ENCODE data around the gene SCN5A.

Gene SCN5A

GRCh38 chr3:38651153-38651789 lies 1.8 kb upstream of the SCN5A start:
- Mint-ChIP-seq H3K4me1 (peaks cover 6% of the 10 kb centered on the region), H3K4me3 (no peak overlapping the region), H3K9me3 (no peaks in the 10 kb centered on the region), H3K36me3 (no peaks in the 10 kb centered on the region), H3K27ac (no peak overlapping the region)
- DNase-seq (ENCODE audit: low spot score in 2 of 2): peak; percentile 59 to 81
- peak; percentile 52 for ATAC-seq

GRCh38 chr3:38650248-38650951 lies 913 bp upstream of the SCN5A start:
- Mint-ChIP-seq H3K4me3 (no peak overlapping the region), H3K4me1 (peaks cover 6% of the 10 kb centered on the region), H3K27ac (no peak overlapping the region), H3K9me3 (no peaks in the 10 kb centered on the region), H3K36me3 (no peaks in the 10 kb centered on the region)
- DNase-seq (ENCODE audit: low spot score in 2 of 2) (peak in 1 of 2 donors; percentile 55), ATAC-seq (no peak)

- no peaks in the 10 kb centered on the region for H3K9me3 Mint-ChIP-seq
- DNase-seq (ENCODE audit: low spot score in 2 of 2): peak in 1 of 2 donors; percentile 54
- peak overlapping the region; percentile 63 for H3K4me3 Mint-ChIP-seq
- H3K4me1 Mint-ChIP-seq: peaks cover 6% of the 10 kb centered on the region
- ATAC-seq: peak; percentile 1
- no peaks in the 10 kb centered on the region for H3K36me3 Mint-ChIP-seq
- no peak overlapping the region for H3K27ac Mint-ChIP-seq
Observed at GRCh38 chr3:38648659-38649499, 608 bp downstream of the SCN5A start.

- Mint-ChIP-seq H3K9me3 (no peaks in the 10 kb centered on the region), H3K4me3 (peak overlapping the region; percentile 63), H3K27ac (no peak overlapping the region)
Observed at GRCh38 chr3:38648024-38648658, 1.3 kb downstream of the SCN5A start.

GRCh38 chr3:38647217-38647970 lies 2.1 kb downstream of the SCN5A start:
- Mint-ChIP-seq H3K36me3 (no peaks in the 10 kb centered on the region), H3K4me3 (no peak overlapping the region), H3K27ac (no peak overlapping the region), H3K9me3 (no peaks in the 10 kb centered on the region), H3K4me1 (peaks cover 6% of the 10 kb centered on the region)
- no peak for ATAC-seq
- DNase-seq (ENCODE audit: low spot score in 2 of 2): no peak

More at GRCh38 chr3:38648024-38648658, 1.3 kb downstream of the SCN5A start:
- Mint-ChIP-seq H3K4me1 (peaks cover 6% of the 10 kb centered on the region), H3K36me3 (no peaks in the 10 kb centered on the region)
- ATAC-seq (no peak), DNase-seq (ENCODE audit: low spot score in 2 of 2) (peak in 1 of 2 donors; percentile 44)

GRCh38 chr3:38646630-38647029 lies 2.9 kb downstream of the SCN5A start:
- DNase-seq (ENCODE audit: low spot score in 2 of 2) (no peak), ATAC-seq (no peak)
- no peak overlapping the region for H3K4me3 Mint-ChIP-seq
- peaks cover 6% of the 10 kb centered on the region for H3K4me1 Mint-ChIP-seq
- no peak overlapping the region for H3K27ac Mint-ChIP-seq
- no peaks in the 10 kb centered on the region for H3K9me3 Mint-ChIP-seq
- no peaks in the 10 kb centered on the region for H3K36me3 Mint-ChIP-seq

GRCh38 chr3:38646062-38646461 lies 3.4 kb downstream of the SCN5A start:
- peaks cover 6% of the 10 kb centered on the region for H3K4me1 Mint-ChIP-seq
- no peaks in the 10 kb centered on the region for H3K36me3 Mint-ChIP-seq
- no peak for ATAC-seq
- DNase-seq (ENCODE audit: low spot score in 2 of 2): no peak
- H3K9me3 Mint-ChIP-seq: no peaks in the 10 kb centered on the region
- no peak overlapping the region for H3K4me3 Mint-ChIP-seq
- no peak overlapping the region for H3K27ac Mint-ChIP-seq

GRCh38 chr3:38645601-38646000 lies 3.9 kb downstream of the SCN5A start:
- no peak for ATAC-seq
- Mint-ChIP-seq H3K4me3 (no peak overlapping the region), H3K36me3 (no peaks in the 10 kb centered on the region), H3K9me3 (no peaks in the 10 kb centered on the region), H3K4me1 (peaks cover 6% of the 10 kb centered on the region), H3K27ac (no peak overlapping the region)
- DNase-seq (ENCODE audit: low spot score in 2 of 2): no peak

- Mint-ChIP-seq H3K36me3 (no peaks in the 10 kb centered on the region), H3K4me3 (no peak overlapping the region), H3K27ac (no peak overlapping the region), H3K4me1 (peaks cover 6% of the 10 kb centered on the region), H3K9me3 (no peaks in the 10 kb centered on the region)
- ATAC-seq (no peak), DNase-seq (ENCODE audit: low spot score in 2 of 2) (no peak)
Observed at GRCh38 chr3:38645076-38645475, 4.4 kb downstream of the SCN5A start.

GRCh38 chr3:38644662-38645053 lies 4.8 kb downstream of the SCN5A start:
- ATAC-seq (no peak), DNase-seq (ENCODE audit: low spot score in 2 of 2) (no peak)
- Mint-ChIP-seq H3K4me1 (peaks cover 6% of the 10 kb centered on the region), H3K4me3 (no peak overlapping the region), H3K9me3 (no peaks in the 10 kb centered on the region), H3K27ac (no peak overlapping the region), H3K36me3 (no peaks in the 10 kb centered on the region)

- no peak overlapping the region for H3K27ac Mint-ChIP-seq
- ATAC-seq: no peak
Observed at GRCh38 chr3:38644016-38644661, 5.3 kb downstream of the SCN5A start.

GRCh38 chr3:38643592-38643991 lies 5.9 kb downstream of the SCN5A start:
- Mint-ChIP-seq H3K4me3 (no peak overlapping the region), H3K9me3 (no peaks in the 10 kb centered on the region), H3K36me3 (no peaks in the 10 kb centered on the region), H3K27ac (no peak overlapping the region), H3K4me1 (peaks cover 2% of the 10 kb centered on the region)
- DNase-seq (ENCODE audit: low spot score in 2 of 2) (no peak), ATAC-seq (no peak)

More at GRCh38 chr3:38644016-38644661, 5.3 kb downstream of the SCN5A start:
- Mint-ChIP-seq H3K4me3 (no peak overlapping the region), H3K9me3 (no peaks in the 10 kb centered on the region), H3K4me1 (peaks cover 6% of the 10 kb centered on the region), H3K36me3 (no peaks in the 10 kb centered on the region)
- DNase-seq (ENCODE audit: low spot score in 2 of 2): no peak

GRCh38 chr3:38643090-38643489 lies 6.4 kb downstream of the SCN5A start:
- DNase-seq (ENCODE audit: low spot score in 2 of 2) (no peak), ATAC-seq (no peak)
- Mint-ChIP-seq H3K4me3 (no peak overlapping the region), H3K36me3 (no peaks in the 10 kb centered on the region), H3K9me3 (no peaks in the 10 kb centered on the region), H3K27ac (no peak overlapping the region), H3K4me1 (no peaks in the 10 kb centered on the region)

GRCh38 chr3:38641461-38642110 lies 7.9 kb downstream of the SCN5A start:
- ATAC-seq: no peak
- no peak overlapping the region for H3K27ac Mint-ChIP-seq
- DNase-seq (ENCODE audit: low spot score in 2 of 2): no peak
- H3K4me3 Mint-ChIP-seq: no peak overlapping the region
- H3K36me3 Mint-ChIP-seq: no peaks in the 10 kb centered on the region
- peaks cover 4% of the 10 kb centered on the region for H3K4me1 Mint-ChIP-seq
- no peaks in the 10 kb centered on the region for H3K9me3 Mint-ChIP-seq

Measured in stimulated activated effector memory CD8-positive, alpha-beta T cell treated with anti-CD3 and anti-CD28 coated beads, Interleukin-12 subunit alpha, Interleukin-12 subunit beta, amount 100 ng/mL, for 72 hours (primary cell).